Nephron (organoid): ENCODE data around the gene NAXD.

Source experiments
- H3K27ac Mint-ChIP-seq, 3 experiments: 2 replicates each; pipeline ENCODE4 v1.8.0; 2020; ENCODE audit warnings: mixed read lengths in 3 of 3, mild to moderate bottlenecking in 2 of 3, moderate library complexity in 1 of 3
- H3K27me3 Mint-ChIP-seq: 2 replicates; pipeline ENCODE4 v1.8.0; 2021; ENCODE audit warnings: low read depth, mild to moderate bottlenecking, moderate library complexity, mixed read lengths
- H3K36me3 Mint-ChIP-seq: 2 replicates; pipeline ENCODE4 v1.8.0; 2020; ENCODE audit warnings: low read depth, mixed read lengths
- H3K4me1 Mint-ChIP-seq: 2 replicates; pipeline ENCODE4 v1.8.0; 2020; ENCODE audit warnings: mixed read lengths
- H3K4me3 Mint-ChIP-seq, 3 experiments: 2 replicates each; pipeline ENCODE4 v1.8.0; 2020; ENCODE audit warnings: mild to moderate bottlenecking in 3 of 3, mixed read lengths in 3 of 3, moderate library complexity in 2 of 3
- H3K9me3 Mint-ChIP-seq: 2 replicates; pipeline ENCODE4 v1.8.0; 2020; ENCODE audit warnings: mixed read lengths
- CTCF ChIP-seq, 3 experiments: fragments of 200-600 bp; sonication (generic); IDR thresholded peaks; one replicate each; pipeline ENCODE4 v1.5.0; 2021; ENCODE audit warnings: antibody characterized with exemption in 3 of 3; ENCODE audit not compliant: unreplicated experiment in 3 of 3

Gene NAXD

DNA sequence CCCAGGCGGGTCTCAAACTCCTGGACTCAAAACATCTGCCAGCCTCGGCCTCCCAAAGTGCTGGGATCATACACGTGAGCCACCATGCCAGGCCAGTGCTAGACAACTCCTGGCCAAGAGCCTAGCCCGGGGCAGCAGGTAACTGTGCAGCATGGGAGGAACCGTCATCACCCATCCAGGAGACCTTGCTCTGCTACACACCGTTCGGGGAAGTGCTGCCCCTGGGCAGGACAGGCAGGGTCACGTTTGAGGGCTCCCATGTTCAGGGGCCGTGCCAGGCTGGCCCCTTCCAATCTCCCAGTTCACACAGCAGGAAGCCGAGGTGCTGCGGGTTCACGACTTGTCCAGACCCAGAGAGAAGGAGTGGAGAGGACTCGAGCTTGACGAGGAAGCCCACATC is 35.1 kb downstream of the NAXD start:
- H3K27ac Mint-ChIP-seq = no peak overlapping the region
- H3K9me3 Mint-ChIP-seq = no peaks in the 10 kb centered on the region
- H3K36me3 Mint-ChIP-seq = peaks cover 36% of the 10 kb centered on the region
- no peak for TF ChIP-seq CTCF (IDR thresholded peaks at IDR 0.05; ENCODE audit: unreplicated experiment in 3 of 3)
- no peak overlapping the region for H3K4me3 Mint-ChIP-seq
- no peaks in the 10 kb centered on the region for H3K27me3 Mint-ChIP-seq
- H3K4me1 Mint-ChIP-seq = no peaks in the 10 kb centered on the region

DNA sequence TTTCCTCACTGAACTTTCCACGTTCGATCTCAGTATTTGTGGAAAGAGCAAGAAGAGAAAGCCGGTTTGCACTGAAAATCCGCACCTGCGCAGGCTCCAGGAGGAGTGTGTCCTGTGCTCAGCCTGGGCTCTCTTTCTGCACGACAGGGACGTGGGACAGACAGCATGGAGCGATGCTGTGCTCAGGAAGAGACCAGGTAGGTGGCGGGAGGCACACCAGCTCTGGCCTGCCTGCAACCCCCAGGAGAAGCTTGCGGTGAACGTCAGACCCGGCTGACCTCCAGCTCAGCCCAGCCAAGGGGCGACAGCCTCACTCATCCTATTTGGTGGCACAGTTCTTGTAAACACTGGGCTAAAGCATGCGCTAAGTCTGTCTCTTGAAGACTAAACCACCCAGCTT is 35.9 kb downstream of the NAXD start:
- Mint-ChIP-seq H3K9me3 (peaks cover 3% of the 10 kb centered on the region), H3K4me1 (no peaks in the 10 kb centered on the region), H3K4me3 (no peak overlapping the region), H3K27ac (no peak overlapping the region), H3K27me3 (no peaks in the 10 kb centered on the region), H3K36me3 (peaks cover 44% of the 10 kb centered on the region)
- TF ChIP-seq CTCF (IDR thresholded peaks at IDR 0.05; ENCODE audit: unreplicated experiment in 3 of 3) = no peak

DNA sequence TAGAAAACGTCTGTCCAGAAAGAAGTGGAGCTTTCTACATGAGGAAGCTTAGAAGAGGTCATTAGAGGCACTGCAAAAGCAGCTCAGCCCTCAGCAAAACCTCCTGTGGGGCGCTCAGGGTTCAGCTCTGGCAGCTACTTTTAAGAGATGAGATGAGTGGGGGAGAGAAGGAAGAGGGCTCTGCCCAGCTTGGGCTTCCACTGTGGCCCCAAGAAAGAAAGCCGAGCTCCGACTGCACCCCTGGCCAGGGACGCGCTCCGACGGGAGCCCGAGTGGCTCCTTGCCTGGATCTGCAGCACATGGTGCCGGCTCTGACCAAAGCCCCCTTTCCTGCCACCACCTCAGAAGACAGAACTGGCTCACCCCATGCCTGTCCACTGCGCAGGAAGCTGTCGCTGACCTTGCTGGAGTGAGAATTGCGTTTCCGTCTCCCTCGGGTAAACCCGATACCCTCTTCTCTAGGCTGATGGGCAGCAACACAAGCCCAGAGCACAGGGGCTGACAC is 36.4 kb downstream of the NAXD start:
- no peaks in the 10 kb centered on the region for H3K4me1 Mint-ChIP-seq
- no peaks in the 10 kb centered on the region for H3K27me3 Mint-ChIP-seq
- no peak overlapping the region for H3K27ac Mint-ChIP-seq
- H3K9me3 Mint-ChIP-seq = peaks cover 3% of the 10 kb centered on the region
- no peak overlapping the region for H3K4me3 Mint-ChIP-seq
- H3K36me3 Mint-ChIP-seq = peaks cover 47% of the 10 kb centered on the region
- TF ChIP-seq CTCF (IDR thresholded peaks at IDR 0.05; ENCODE audit: unreplicated experiment in 3 of 3) = no peak

- Mint-ChIP-seq H3K36me3 (peaks cover 50% of the 10 kb centered on the region), H3K4me1 (no peaks in the 10 kb centered on the region), H3K27ac (no peak overlapping the region), H3K9me3 (peaks cover 3% of the 10 kb centered on the region), H3K27me3 (no peaks in the 10 kb centered on the region), H3K4me3 (no peak overlapping the region)
- TF ChIP-seq CTCF (IDR thresholded peaks at IDR 0.05; ENCODE audit: unreplicated experiment in 3 of 3) = no peak
Observed at GRCh38 chr13:110652231-110652730, 36.9 kb downstream of the NAXD start.

- Mint-ChIP-seq H3K27me3 (no peaks in the 10 kb centered on the region), H3K4me1 (no peaks in the 10 kb centered on the region), H3K27ac (no peak overlapping the region), H3K36me3 (peaks cover 55% of the 10 kb centered on the region), H3K9me3 (peaks cover 5% of the 10 kb centered on the region), H3K4me3 (no peak overlapping the region)
- TF ChIP-seq CTCF (IDR thresholded peaks at IDR 0.05; ENCODE audit: unreplicated experiment in 3 of 3) = no peak
Observed at GRCh38 chr13:110652764-110653163, 37.4 kb downstream of the NAXD start.

DNA sequence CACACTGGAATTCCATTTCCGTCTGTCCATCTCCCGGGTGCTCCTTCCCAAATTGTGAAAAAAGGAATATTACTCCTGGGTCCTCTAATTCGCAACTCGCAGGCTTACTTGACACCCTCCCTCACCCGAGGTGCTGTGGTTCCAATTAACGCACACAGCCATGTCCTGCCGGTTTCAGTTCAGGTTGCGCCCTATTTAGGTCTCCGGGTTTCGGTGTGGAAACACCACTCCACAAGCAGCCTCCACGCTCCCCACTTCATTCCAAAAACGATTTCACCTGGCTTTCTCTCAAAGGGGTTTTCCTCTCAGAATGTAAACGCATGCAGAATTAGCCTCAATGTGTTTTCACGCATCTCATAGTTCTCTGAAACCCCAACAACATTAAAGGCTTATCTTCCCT is 37.9 kb downstream of the NAXD start:
- peaks cover 10% of the 10 kb centered on the region for H3K9me3 Mint-ChIP-seq
- no peak overlapping the region for H3K27ac Mint-ChIP-seq
- no peak for TF ChIP-seq CTCF (IDR thresholded peaks at IDR 0.05; ENCODE audit: unreplicated experiment in 3 of 3)
- H3K4me1 Mint-ChIP-seq = no peaks in the 10 kb centered on the region
- H3K27me3 Mint-ChIP-seq = no peaks in the 10 kb centered on the region
- no peak overlapping the region for H3K4me3 Mint-ChIP-seq
- H3K36me3 Mint-ChIP-seq = peaks cover 60% of the 10 kb centered on the region
